ENCODE measurements around the gene ANO3.

GRCh38 chr11:26676641-26677040 lies 344.7 kb downstream of the ANO3 start:
- TF ChIP-seq CTCF (IDR thresholded peaks at IDR 0.05) = no peak
- TF ChIP-seq POLR2A (IDR thresholded peaks at IDR 0.05) = no peak

Measured in thyroid gland (tissue), 4 donors.